Hepatocyte (in vitro differentiated cells): ENCODE results near the gene DIP2C.

Experiments
- CTCF ChIP-seq: fragments of 200-600 bp; sonication (generic); IDR thresholded peaks from 2 replicates; pipeline ENCODE4 v1.5.1; 2016; ENCODE audit warnings: antibody characterized with exemption, mild to moderate bottlenecking; ENCODE audit not compliant: poor library complexity
- EZH2phosphoT487 ChIP-seq: fragments of 200-600 bp; sonication (generic); IDR thresholded peaks from one replicate; pipeline ENCODE4 v1.6.1; 2018; ENCODE audit warnings: antibody characterized with exemption, mild to moderate bottlenecking, low read depth, moderate library complexity; ENCODE audit not compliant: unreplicated experiment, severe bottlenecking

GRCh38 chr10:239109-239508 lies 450.4 kb downstream of the DIP2C start:
- TF ChIP-seq EZH2phosphoT487, result no peak
- no peak for TF ChIP-seq CTCF
